Endothelial cell of umbilical vein (primary cell): ENCODE data around the gene MAN2C1. TPM values are rescaled to one million over a fixed set of nuclear protein-coding genes. Genes with fewer than 3 reads are reported as not detected.

ENCODE experiments used
- BruUV-seq: library from RNA; stranded (reverse); fragments of 400-500 nt; replicated peaks from 2 replicates; lab custom pipeline; 2021; lab: Mats Ljungman, UMichigan
- CTCF ChIA-PET: fragments of 300-600, 350-600 bp; sonication (Branson Sonifier 250); formaldehyde crosslinking; loops from one replicate; lab custom pipeline; 2021; ENCODE audit warnings: antibody characterized with exemption, inconsistent platforms; lab: Charles Lee
- POLR2A ChIA-PET: fragments of 300-600, 350-600 bp; sonication (Branson Sonifier 250); formaldehyde crosslinking; loops from one replicate; lab custom pipeline; 2021; ENCODE audit warnings: antibody characterized with exemption, inconsistent platforms; lab: Charles Lee
- DNase-seq: peaks from one replicate; pipeline ENCODE4 v3.0.0-alpha.2; 2011; ENCODE audit warnings: low read depth, low spot score
- FAIRE-seq: peaks from 2 replicates; lab custom pipeline; 2011; peaks lifted over from hg19 to GRCh38; lab: Jason Lieb, UNC
- H2AFZ ChIP-seq: 2 replicates; pipeline ENCODE4 v1.6.0; 2012; ENCODE audit warnings: low read depth, low read length, control low read depth, inconsistent platforms
- H3K27ac ChIP-seq: 2 replicates; pipeline ENCODE4 v1.5.1; 2011; ENCODE audit warnings: low read depth, mild to moderate bottlenecking, control low read depth, low read length, moderate library complexity; ENCODE audit not compliant: insufficient read depth
- H3K27me3 ChIP-seq, 2 experiments: 2 replicates each; pipeline versions ENCODE4 v1.6.0 to v1.6.1; 2011; ENCODE audit warnings: low read length in 2 of 2, mixed read lengths in 1 of 2; ENCODE audit not compliant: control insufficient read depth in 2 of 2, insufficient read depth in 2 of 2
- H3K36me3 ChIP-seq, 2 experiments: 2 replicates in 1 of 2; 3 replicates in 1 of 2; pipeline ENCODE4 v1.5.1; 2011; ENCODE audit warnings: low read length in 2 of 2, mild to moderate bottlenecking in 1 of 2, moderate library complexity in 1 of 2; ENCODE audit not compliant: control insufficient read depth in 2 of 2, insufficient read depth in 2 of 2; ENCODE audit errors: extremely low read depth in 1 of 2
- H3K4me1 ChIP-seq: 3 replicates; pipeline ENCODE4 v1.5.1; 2011; ENCODE audit warnings: mild to moderate bottlenecking, low read length; ENCODE audit not compliant: control insufficient read depth, insufficient read depth; ENCODE audit errors: extremely low read depth
- H3K4me2 ChIP-seq: 2 replicates; pipeline ENCODE4 v1.6.1; 2011; ENCODE audit warnings: low read length, control low read depth, mixed read lengths; ENCODE audit not compliant: insufficient read depth
- H3K4me3 ChIP-seq, 3 experiments: fragments of 200-600 bp in 1 of 3; sonication (generic), shearing (Covaris generic) in 1 of 3; replicated peaks in 1 of 3; 2 replicates each; pipeline ENCODE4 v1.5.1; 2011 to 2016; ENCODE audit warnings: control low read depth in 3 of 3, low read length in 3 of 3, mild to moderate bottlenecking in 2 of 3, inconsistent platforms in 1 of 3, low read depth in 1 of 3, moderate library complexity in 1 of 3; ENCODE audit not compliant: insufficient read depth in 1 of 3
- H3K79me2 ChIP-seq: 2 replicates; pipeline ENCODE4 v1.6.0; 2012; ENCODE audit warnings: low read length, inconsistent platforms; ENCODE audit not compliant: control insufficient read depth, insufficient read depth
- H3K9ac ChIP-seq: replicated peaks from 2 replicates; pipeline ENCODE3; 2011; ENCODE audit warnings: low read length, control low read depth; ENCODE audit not compliant: insufficient read depth; ENCODE audit errors: extremely low read depth
- H3K9me1 ChIP-seq: replicated peaks from 3 replicates; pipeline ENCODE4 v1.6.0; 2011; ENCODE audit warnings: mild to moderate bottlenecking, low read length; ENCODE audit not compliant: control insufficient read depth, insufficient read depth; ENCODE audit errors: extremely low read depth
- H3K9me3 ChIP-seq: replicated peaks from 2 replicates; pipeline ENCODE4 v1.5.1; 2012; ENCODE audit warnings: low read length, inconsistent platforms; ENCODE audit not compliant: control insufficient read depth, insufficient read depth
- H4K20me1 ChIP-seq: replicated peaks from 2 replicates; pipeline ENCODE3; 2011; ENCODE audit warnings: mild to moderate bottlenecking, low read length; ENCODE audit not compliant: control insufficient read depth, insufficient read depth; ENCODE audit errors: extremely low read depth
- EZH2 ChIP-seq: IDR thresholded peaks from 2 replicates; pipeline ENCODE4 v1.6.1; 2012; ENCODE audit warnings: borderline replicate concordance, low read depth, mild to moderate bottlenecking, moderate library complexity, low read length, inconsistent platforms; ENCODE audit not compliant: severe bottlenecking
- JUN ChIP-seq: IDR thresholded peaks from 2 replicates; pipeline ENCODE4 v1.6.1; 2011; ENCODE audit warnings: borderline replicate concordance, low read depth; ENCODE audit not compliant: insufficient read length, insufficient read depth
- MAX ChIP-seq: IDR thresholded peaks from 2 replicates; pipeline ENCODE4 v1.6.1; 2011; ENCODE audit not compliant: insufficient read depth, insufficient read length
- POLR2A ChIP-seq: IDR thresholded peaks from 2 replicates; pipeline ENCODE4 v1.6.1; 2012; ENCODE audit warnings: low read depth, mild to moderate bottlenecking, control low read depth, low read length
- POLR2AphosphoS5 ChIP-seq: IDR thresholded peaks from 2 replicates; pipeline ENCODE4 v1.6.1; 2012; ENCODE audit warnings: low read depth, mild to moderate bottlenecking, control low read depth, low read length, moderate library complexity; ENCODE audit not compliant: insufficient read depth
- dilution Hi-C: fragments of 300-500 bp; cut with MboI; formaldehyde crosslinking; loops from one replicate; pipeline ENCODE4 v1.15.0; 2019; ENCODE audit warnings: low sequenced_read_pairs; ENCODE audit not compliant: extremely low pct_ligation_motif_present
- intact Hi-C: fragments of 100-400 bp; cut with micrococcal nuclease; formaldehyde crosslinking; loops from one replicate; pipeline ENCODE4 v1.10.0; 2022
- polyA plus RNA-seq, 4 experiments: library from polyadenylated mRNA; depleted of rRNA in 3 of 4; stranded (reverse) in 3 of 4; unstranded in 1 of 4; fragments of >200 nt; gene quantifications; 2 replicates each; pipeline versions ENCODE4 v1.2.1 to v1.2.3, GENCODE V29; 2011 to 2012; ENCODE audit warnings: missing spikeins in 1 of 4
- total RNA-seq: library from RNA; stranded (reverse); gene quantifications from 2 replicates; pipeline ENCODE4 v1.2.3, GENCODE V29; 2021
- TF ChIP-seq, protein P1 (sequence below), 2 donors: IDR thresholded peaks; 1 replicate in 1 of 2; 2 replicates in 1 of 2; pipeline ENCODE4 v1.5.1; 2011; ENCODE audit warnings: low read length in 2 of 2, mild to moderate bottlenecking in 2 of 2, moderate library complexity in 2 of 2, control low read depth in 1 of 2, inconsistent platforms in 1 of 2, low read depth in 1 of 2; ENCODE audit not compliant: insufficient read depth in 1 of 2; ENCODE audit errors: extremely low read depth in 1 of 2

Gene MAN2C1
- total and polyA plus RNA-seq, 2 donors (not counting 3 experiments of a cell fraction or from before 2014, with no cell fraction given): 198 to 248 TPM

- Histone ChIP-seq H3K36me3 (peaks cover 0 to 2% of the 10 kb centered on the region in 2 experiments), H3K9ac (peak overlapping the region; percentile 27), H3K4me3 (peak overlapping the region; percentile 59 to 84 (median 68)), H3K4me1 (peaks cover 7% of the 10 kb centered on the region), H3K27me3 (no peaks in the 10 kb centered on the region), H3K4me2 (peak overlapping the region; percentile 53), H2AFZ (peak overlapping the region; percentile 65), H3K79me2 (no peaks in the 10 kb centered on the region), H4K20me1 (no peaks in the 10 kb centered on the region), H3K27ac (no peak overlapping the region), H3K9me3 (no peaks in the 10 kb centered on the region), H3K9me1 (no peaks in the 10 kb centered on the region)
- DNase-seq (peak; percentile 11), FAIRE-seq (peak; percentile 35)
- dilution Hi-C loops: no loop called here
- ChIA-PET CTCF (interaction anchor here (1.2 kb wide), 1 partner anchor 19 kb away, joined by 3 read pairs; no protein-coding TSS in a partner anchor), POLR2A (no interaction called here)
- intact Hi-C loops: no loop called here
- TF ChIP-seq EZH2: no peak
- no peak for TF ChIP-seq JUN
- no peak for TF ChIP-seq POLR2A
- TF ChIP-seq MAX: no peak
- no TSS peak for BruUV-seq
Observed at GRCh38 chr15:75348562-75349350, 19.7 kb downstream of the MAN2C1 start.

- Histone ChIP-seq H3K4me1 (peaks cover 7% of the 10 kb centered on the region), H4K20me1 (no peaks in the 10 kb centered on the region), H3K36me3 (no peaks in the 10 kb centered on the region), H3K9me1 (no peaks in the 10 kb centered on the region), H3K27ac (no peak overlapping the region), H3K4me2 (peak overlapping the region; percentile 53), H3K9ac (peak overlapping the region; percentile 27), H3K79me2 (no peaks in the 10 kb centered on the region), H3K9me3 (no peaks in the 10 kb centered on the region), H2AFZ (peak overlapping the region; percentile 65), H3K4me3 (peak overlapping the region; percentile 59 to 84 (median 68)), H3K27me3 (no peaks in the 10 kb centered on the region)
- no TSS peak for BruUV-seq
- TF ChIP-seq POLR2AphosphoS5 (no peak), EZH2 (peak; percentile 33), JUN (no peak)
- TF ChIP-seq, protein P1, sequence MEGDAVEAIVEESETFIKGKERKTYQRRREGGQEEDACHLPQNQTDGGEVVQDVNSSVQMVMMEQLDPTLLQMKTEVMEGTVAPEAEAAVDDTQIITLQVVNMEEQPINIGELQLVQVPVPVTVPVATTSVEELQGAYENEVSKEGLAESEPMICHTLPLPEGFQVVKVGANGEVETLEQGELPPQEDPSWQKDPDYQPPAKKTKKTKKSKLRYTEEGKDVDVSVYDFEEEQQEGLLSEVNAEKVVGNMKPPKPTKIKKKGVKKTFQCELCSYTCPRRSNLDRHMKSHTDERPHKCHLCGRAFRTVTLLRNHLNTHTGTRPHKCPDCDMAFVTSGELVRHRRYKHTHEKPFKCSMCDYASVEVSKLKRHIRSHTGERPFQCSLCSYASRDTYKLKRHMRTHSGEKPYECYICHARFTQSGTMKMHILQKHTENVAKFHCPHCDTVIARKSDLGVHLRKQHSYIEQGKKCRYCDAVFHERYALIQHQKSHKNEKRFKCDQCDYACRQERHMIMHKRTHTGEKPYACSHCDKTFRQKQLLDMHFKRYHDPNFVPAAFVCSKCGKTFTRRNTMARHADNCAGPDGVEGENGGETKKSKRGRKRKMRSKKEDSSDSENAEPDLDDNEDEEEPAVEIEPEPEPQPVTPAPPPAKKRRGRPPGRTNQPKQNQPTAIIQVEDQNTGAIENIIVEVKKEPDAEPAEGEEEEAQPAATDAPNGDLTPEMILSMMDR (IDR thresholded peaks at IDR 0.05; ENCODE audit: extremely low read depth in 1 of 2, insufficient read depth in 1 of 2, low read depth in 1 of 2, low read length in 2 of 2): no peak
- POLR2A ChIA-PET: no interaction called here
- FAIRE-seq (peak; percentile 35), DNase-seq (peak; percentile 19)
- intact Hi-C loops: no loop called here
- CTCF ChIA-PET: interaction anchor here (1.2 kb wide), 1 partner anchor 20 kb away, joined by 3 read pairs; no protein-coding TSS in a partner anchor
- dilution Hi-C loops: no loop called here
Observed at GRCh38 chr15:75348034-75348561, 20.3 kb downstream of the MAN2C1 start.
